Muscle of leg (tissue), 11 donors: ENCODE results near the gene MLN. TPM values are rescaled to one million over a fixed set of nuclear protein-coding genes. Genes with fewer than 3 reads are reported as not detected.
"Not testable (repeated sequence)": the region's sequence is repeated elsewhere in the genome, so short reads cannot be mapped to it uniquely, and the experiment has no call there.

Experiments used
- DNase-seq: peaks from one replicate; pipeline ENCODE4 v3.0.0; 2013
- H3K27ac ChIP-seq: one replicate; pipeline ENCODE4 v1.5.1; 2013; ENCODE audit warnings: mild to moderate bottlenecking, low read length, control low read depth
- H3K27me3 ChIP-seq: one replicate; pipeline ENCODE4 v1.6.1; 2013; ENCODE audit warnings: low read length; ENCODE audit not compliant: control insufficient read depth, insufficient read depth
- H3K36me3 ChIP-seq: one replicate; pipeline ENCODE4 v1.6.1; 2013; ENCODE audit warnings: low read length; ENCODE audit not compliant: control insufficient read depth, insufficient read depth
- H3K4me1 ChIP-seq: one replicate; pipeline ENCODE4 v1.6.1; 2013; ENCODE audit warnings: low read length; ENCODE audit not compliant: control insufficient read depth, insufficient read depth
- H3K4me3 ChIP-seq: one replicate; pipeline ENCODE4 v1.5.1; 2013; ENCODE audit warnings: low read length, control low read depth
- H3K9me3 ChIP-seq: replicated peaks from 2 replicates; pipeline ENCODE4 v1.6.1; 2013; ENCODE audit warnings: low read depth, low read length; ENCODE audit not compliant: control insufficient read depth
- WGBS: methylation state at CpG from one replicate; pipeline ENCODE4 v1.1.5; 2013; ENCODE audit warnings: missing lambda C conversion rate; ENCODE audit not compliant: insufficient coverage; 5-methylcytosine and 5-hydroxymethylcytosine counted together
- polyA plus RNA-seq, 8 donors: library from polyadenylated mRNA; unstranded; fragments of 120-200 nt; gene quantifications; one replicate each; pipeline versions ENCODE4 v1.2.1 to v1.2.3, GENCODE V29; 2013; ENCODE audit warnings: inconsistent platforms in 1 of 8, low replicate concordance in 1 of 8; ENCODE audit not compliant: insufficient read length in 8 of 8, insufficient read depth in 1 of 8
- total RNA-seq: library from RNA; stranded (reverse); fragments of 120-200 nt; gene quantifications from one replicate; pipeline ENCODE4 v1.2.4, GENCODE V29; 2013

Gene MLN
- total and polyA plus RNA-seq, 9 donors: 1.2 to 4.9 TPM; not detected in 7

- Histone ChIP-seq H3K36me3 (no peaks in the 10 kb centered on the region), H3K4me1 (peaks cover 28% of the 10 kb centered on the region), H3K27me3 (peaks cover 3% of the 10 kb centered on the region), H3K4me3 (no peak overlapping the region), H3K27ac (no peak overlapping the region), H3K9me3 (peaks cover 3% of the 10 kb centered on the region)
- 57% methylated on average over 3 of the region's 3 CpGs for WGBS
- DNase-seq: no peak
These were observed 33.1 kb upstream of the MLN start for GRCh38 chr6:33836806-33837469.

GRCh38 chr6:33834401-33835392 lies 30.9 kb upstream of the MLN start:
- 72% methylated on average over 17 of the region's 22 CpGs for WGBS
- H3K27me3 ChIP-seq: peaks cover 10% of the 10 kb centered on the region
- H3K4me3 ChIP-seq: no peak overlapping the region
- H3K4me1 ChIP-seq: peaks cover 19% of the 10 kb centered on the region
- H3K27ac ChIP-seq: no peak overlapping the region
- H3K9me3 ChIP-seq: peaks cover 3% of the 10 kb centered on the region
- no peak for DNase-seq
- H3K36me3 ChIP-seq: no peaks in the 10 kb centered on the region

GRCh38 chr6:33833599-33833998 lies 29.8 kb upstream of the MLN start:
- 94% methylated on average over 5 of the region's 6 CpGs for WGBS
- DNase-seq: no peak
- Histone ChIP-seq H3K4me3 (no peak overlapping the region), H3K36me3 (no peaks in the 10 kb centered on the region), H3K4me1 (peaks cover 8% of the 10 kb centered on the region), H3K27ac (no peak overlapping the region), H3K27me3 (peaks cover 15% of the 10 kb centered on the region), H3K9me3 (peaks cover 3% of the 10 kb centered on the region)

GRCh38 chr6:33832831-33833230 lies 29.0 kb upstream of the MLN start:
- not testable (repeated sequence) for H3K4me1 ChIP-seq, H3K4me3 ChIP-seq, H3K9me3 ChIP-seq, DNase-seq, H3K36me3 ChIP-seq, H3K27ac ChIP-seq
- peaks cover 16% of the 10 kb centered on the region for H3K27me3 ChIP-seq
- 100% methylated on average over 5 of the region's 32 CpGs for WGBS

GRCh38 chr6:33831725-33832124 lies 27.9 kb upstream of the MLN start:
- peaks cover 15% of the 10 kb centered on the region for H3K27me3 ChIP-seq
- not testable (repeated sequence) for H3K27ac ChIP-seq, DNase-seq, H3K4me3 ChIP-seq, H3K36me3 ChIP-seq, H3K4me1 ChIP-seq, H3K9me3 ChIP-seq
- 83% methylated on average over 1 of the region's 5 CpGs for WGBS

- Histone ChIP-seq H3K4me1 (no peaks in the 10 kb centered on the region), H3K9me3 (no peaks in the 10 kb centered on the region), H3K36me3 (no peaks in the 10 kb centered on the region), H3K27me3 (peaks cover 15% of the 10 kb centered on the region), H3K27ac (no peak overlapping the region), H3K4me3 (no peak overlapping the region)
- DNase-seq: no peak
- WGBS: 64% methylated on average over 20 of the region's 21 CpGs
These were observed 26.9 kb upstream of the MLN start for GRCh38 chr6:33830635-33831240.

GRCh38 chr6:33828764-33829731 lies 25.2 kb upstream of the MLN start:
- no peaks in the 10 kb centered on the region for H3K36me3 ChIP-seq
- H3K9me3 ChIP-seq: no peaks in the 10 kb centered on the region
- H3K27me3 ChIP-seq: peaks cover 15% of the 10 kb centered on the region
- no peak for DNase-seq
- H3K27ac ChIP-seq: no peak overlapping the region
- H3K4me1 ChIP-seq: peaks cover 5% of the 10 kb centered on the region
- WGBS: 31% methylated on average over 14 of the region's 15 CpGs
- no peak overlapping the region for H3K4me3 ChIP-seq

GRCh38 chr6:33828452-33828763 lies 24.6 kb upstream of the MLN start:
- Histone ChIP-seq H3K9me3 (no peaks in the 10 kb centered on the region), H3K27me3 (peaks cover 15% of the 10 kb centered on the region), H3K27ac (no peak overlapping the region), H3K4me1 (peaks cover 5% of the 10 kb centered on the region), H3K36me3 (no peaks in the 10 kb centered on the region), H3K4me3 (no peak overlapping the region)
- no peak for DNase-seq
- WGBS: 40% methylated on average over 2 of the region's 4 CpGs

GRCh38 chr6:33827546-33828451 lies 24.0 kb upstream of the MLN start:
- H3K36me3 ChIP-seq: no peaks in the 10 kb centered on the region
- H3K9me3 ChIP-seq: no peaks in the 10 kb centered on the region
- H3K27ac ChIP-seq: no peak overlapping the region
- WGBS: 71% methylated on average over 6 of the region's 14 CpGs
- H3K4me1 ChIP-seq: peaks cover 5% of the 10 kb centered on the region
- peaks cover 15% of the 10 kb centered on the region for H3K27me3 ChIP-seq
- no peak overlapping the region for H3K4me3 ChIP-seq
- no peak for DNase-seq
